Fibroblast of mammary gland (primary cell): ENCODE data around the gene SLC4A11.
"Not testable (repeated sequence)": the region's sequence is repeated elsewhere in the genome, so short reads cannot be mapped to it uniquely, and the experiment has no call there.

ENCODE experiments used
- DNase-seq: peaks from one replicate; pipeline ENCODE4 v3.0.0-alpha.2; 2010; ENCODE audit warnings: low read depth
- H3K4me3 ChIP-seq: 2 replicates; pipeline ENCODE4 v1.5.1; 2011; ENCODE audit warnings: low read depth, mild to moderate bottlenecking, low read length, moderate library complexity; ENCODE audit not compliant: control insufficient read depth
- TF ChIP-seq, protein P1 (sequence below): conservative IDR thresholded peaks from 2 replicates; pipeline ENCODE4 v1.5.1; 2011; ENCODE audit warnings: low read depth, low read length, inconsistent platforms; ENCODE audit not compliant: control insufficient read depth, insufficient read depth

Gene SLC4A11

DNA sequence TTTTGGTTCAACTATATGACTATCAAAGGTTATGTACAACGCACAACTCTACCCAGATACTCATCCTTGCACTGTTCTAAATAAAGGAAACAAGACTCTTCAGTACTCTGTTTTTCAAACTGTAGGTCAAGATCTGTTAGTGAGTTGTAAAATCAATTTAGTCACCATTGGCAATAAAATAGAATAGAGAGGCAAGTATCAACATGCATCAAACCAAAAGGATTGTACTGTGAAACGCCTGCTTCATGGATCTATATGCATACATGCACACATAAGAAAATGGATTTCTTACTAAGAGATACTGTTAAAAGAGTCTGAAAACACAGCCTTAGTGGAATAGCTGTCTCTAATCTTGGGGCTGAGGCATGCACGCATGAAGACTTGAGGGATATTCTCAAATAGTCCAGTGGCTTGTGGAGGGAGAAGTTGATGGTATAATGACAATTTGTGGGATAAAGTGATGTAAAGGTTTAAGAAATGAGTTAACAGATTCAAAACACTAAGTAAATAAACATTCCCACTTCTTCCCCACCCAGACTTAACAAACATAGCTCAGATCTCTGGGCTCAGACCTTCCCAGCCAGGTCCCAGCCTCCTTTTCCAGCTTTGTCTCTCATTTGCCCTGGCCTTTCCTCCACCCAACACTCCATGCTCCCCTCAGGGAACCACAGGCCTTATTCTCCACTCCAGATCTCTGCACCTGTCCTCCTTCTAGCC lies 54.9 kb downstream of the SLC4A11 start:
- H3K4me3 ChIP-seq: no peak overlapping the region
- TF ChIP-seq, protein P1, sequence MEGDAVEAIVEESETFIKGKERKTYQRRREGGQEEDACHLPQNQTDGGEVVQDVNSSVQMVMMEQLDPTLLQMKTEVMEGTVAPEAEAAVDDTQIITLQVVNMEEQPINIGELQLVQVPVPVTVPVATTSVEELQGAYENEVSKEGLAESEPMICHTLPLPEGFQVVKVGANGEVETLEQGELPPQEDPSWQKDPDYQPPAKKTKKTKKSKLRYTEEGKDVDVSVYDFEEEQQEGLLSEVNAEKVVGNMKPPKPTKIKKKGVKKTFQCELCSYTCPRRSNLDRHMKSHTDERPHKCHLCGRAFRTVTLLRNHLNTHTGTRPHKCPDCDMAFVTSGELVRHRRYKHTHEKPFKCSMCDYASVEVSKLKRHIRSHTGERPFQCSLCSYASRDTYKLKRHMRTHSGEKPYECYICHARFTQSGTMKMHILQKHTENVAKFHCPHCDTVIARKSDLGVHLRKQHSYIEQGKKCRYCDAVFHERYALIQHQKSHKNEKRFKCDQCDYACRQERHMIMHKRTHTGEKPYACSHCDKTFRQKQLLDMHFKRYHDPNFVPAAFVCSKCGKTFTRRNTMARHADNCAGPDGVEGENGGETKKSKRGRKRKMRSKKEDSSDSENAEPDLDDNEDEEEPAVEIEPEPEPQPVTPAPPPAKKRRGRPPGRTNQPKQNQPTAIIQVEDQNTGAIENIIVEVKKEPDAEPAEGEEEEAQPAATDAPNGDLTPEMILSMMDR: no peak
- DNase-seq: no peak

DNA sequence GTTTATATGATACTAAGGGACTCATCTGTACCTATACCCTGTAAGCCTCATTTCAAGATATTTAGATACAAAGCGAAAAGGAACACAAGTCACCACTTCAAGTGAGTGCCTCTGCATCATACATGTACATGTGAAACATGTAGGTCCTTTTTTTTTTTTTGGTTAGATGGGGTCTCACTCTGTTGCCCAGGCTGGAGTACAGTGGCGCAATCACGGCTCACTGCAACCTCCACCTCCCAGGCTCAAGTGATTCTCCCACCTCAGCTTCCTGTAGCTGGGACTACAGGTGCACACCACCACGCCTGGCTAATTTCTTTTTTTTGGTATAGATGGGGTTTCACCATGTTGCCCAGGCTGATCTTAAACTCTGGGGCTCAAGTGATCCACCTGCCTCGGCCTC lies 56.6 kb downstream of the SLC4A11 start:
- DNase-seq, H3K4me3 ChIP-seq: not testable (repeated sequence)

DNA sequence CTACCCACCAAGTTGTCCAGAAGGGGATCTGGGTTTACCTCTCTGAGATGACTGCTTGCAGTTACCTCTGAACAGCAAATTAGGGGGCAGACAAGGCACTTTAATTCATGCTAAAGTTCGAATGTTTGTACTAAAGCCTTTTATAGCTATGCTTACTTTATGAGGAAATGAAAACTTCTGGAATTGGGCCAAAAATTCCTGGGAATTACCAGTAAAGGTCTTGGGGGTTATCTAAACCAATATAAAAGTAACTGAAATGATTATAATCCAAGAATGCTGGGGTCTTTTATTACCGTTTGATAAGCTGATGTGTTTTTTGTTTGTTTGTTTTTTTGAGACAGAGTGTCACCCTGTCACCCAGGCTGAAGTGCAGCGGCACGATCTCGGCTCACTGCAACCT lies 57.7 kb downstream of the SLC4A11 start:
- no peak for DNase-seq
- TF ChIP-seq, protein P1: no peak
- no peak overlapping the region for H3K4me3 ChIP-seq

DNA sequence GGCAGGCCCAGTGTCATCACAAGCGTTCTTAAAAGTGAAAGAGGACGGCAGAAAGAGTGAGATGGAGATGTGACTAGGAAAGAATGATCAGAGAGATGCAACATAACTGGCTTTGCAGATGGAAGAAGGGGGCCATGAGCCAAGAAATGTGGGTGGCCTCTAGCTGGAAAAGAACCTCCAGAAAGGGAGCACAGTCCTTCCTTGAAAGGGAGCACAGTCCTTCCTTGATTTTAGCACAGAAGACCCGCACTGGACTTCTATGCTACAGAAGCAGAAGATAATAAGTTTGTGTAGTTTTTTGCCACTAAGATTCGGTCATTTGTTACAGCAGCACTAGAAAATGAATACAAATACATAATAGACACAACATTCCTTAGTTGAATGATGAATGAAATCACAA lies 58.7 kb downstream of the SLC4A11 start:
- no peak for DNase-seq
- TF ChIP-seq, protein P1: no peak

DNA sequence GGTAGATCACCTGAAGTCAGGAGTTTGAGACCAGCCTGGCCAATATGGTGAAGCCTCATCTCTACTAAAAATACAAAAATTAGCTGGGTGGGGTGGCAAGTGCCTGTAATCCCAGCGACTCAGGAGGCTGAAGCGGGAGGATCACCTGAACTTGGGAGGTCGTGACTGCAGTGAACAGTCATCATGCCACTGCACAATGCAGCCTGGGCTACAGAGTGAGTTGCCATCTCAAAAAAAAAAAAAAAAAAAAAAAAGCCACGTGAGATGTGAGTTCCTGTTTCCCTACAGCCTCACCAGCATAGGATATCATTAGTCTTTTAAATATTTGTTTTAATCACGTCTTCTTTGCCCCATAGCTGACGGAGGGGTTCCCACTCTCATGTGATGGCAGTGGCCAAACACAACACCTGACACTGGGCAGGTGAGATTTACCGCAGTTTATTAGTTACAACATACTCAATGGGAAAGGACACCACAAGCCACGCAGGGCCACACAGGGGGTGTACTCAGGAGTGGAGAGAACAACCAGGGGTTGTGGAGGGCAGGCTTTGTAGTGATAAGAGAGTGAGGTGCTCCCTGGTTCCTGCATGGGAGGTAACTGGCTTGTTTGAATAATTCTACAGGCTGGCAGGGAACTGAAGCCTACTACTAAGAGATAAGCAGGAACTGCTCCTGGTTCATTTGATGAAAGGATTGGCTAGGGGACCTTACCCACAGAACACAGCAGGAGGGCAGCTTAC lies 61.1 kb downstream of the SLC4A11 start:
- TF ChIP-seq, protein P1: no peak
- DNase-seq: no peak
- no peak overlapping the region for H3K4me3 ChIP-seq

More for the DNA sequence above, 58.7 kb downstream of the SLC4A11 start:
- no peak overlapping the region for H3K4me3 ChIP-seq
